Neuronal stem cell (in vitro differentiated cells): Measurements from ENCODE around the gene BBS9.

Experiments used
- DNase-seq: peaks from one replicate; pipeline ENCODE4 v3.0.0-alpha.2; 2013; ENCODE audit warnings: low spot score
- H2AFZ ChIP-seq: one replicate; pipeline ENCODE4 v1.6.1; 2013; ENCODE audit warnings: mild to moderate bottlenecking, low read length, inconsistent platforms
- H2AK5ac ChIP-seq: 2 replicates; pipeline ENCODE4 v1.6.1; 2013; ENCODE audit warnings: low read depth, mild to moderate bottlenecking, inconsistent platforms, low read length, moderate library complexity, mixed read lengths
- H2BK120ac ChIP-seq: 2 replicates; pipeline ENCODE4 v1.6.1; 2013; ENCODE audit warnings: low read depth, mild to moderate bottlenecking, inconsistent platforms, low read length, moderate library complexity, mixed read lengths
- H2BK12ac ChIP-seq: one replicate; pipeline ENCODE4 v1.6.1; 2013; ENCODE audit warnings: low read length, inconsistent platforms
- H2BK15ac ChIP-seq: 2 replicates; pipeline ENCODE4 v1.6.1; 2013; ENCODE audit warnings: mild to moderate bottlenecking, low read length, inconsistent platforms, mixed read lengths
- H2BK5ac ChIP-seq: one replicate; pipeline ENCODE4 v1.6.1; 2013; ENCODE audit warnings: inconsistent platforms, mild to moderate bottlenecking, low read length, moderate library complexity
- H3K14ac ChIP-seq: one replicate; pipeline ENCODE4 v1.6.1; 2013; ENCODE audit warnings: low read length, inconsistent platforms
- H3K18ac ChIP-seq: 2 replicates; pipeline ENCODE4 v1.6.1; 2013; ENCODE audit warnings: low read length, inconsistent platforms
- H3K23ac ChIP-seq: 2 replicates; pipeline ENCODE4 v1.6.1; 2013; ENCODE audit warnings: low read depth, mild to moderate bottlenecking, mixed read lengths, low read length, inconsistent platforms; ENCODE audit not compliant: poor library complexity
- H3K27ac ChIP-seq: replicated peaks from 3 replicates; pipeline ENCODE4 v1.5.1; 2013; ENCODE audit warnings: low read length, inconsistent platforms
- H3K27me3 ChIP-seq, 3 experiments: 2 replicates each; pipeline ENCODE4 v1.6.1; 2013; ENCODE audit warnings: low read length in 3 of 3, mild to moderate bottlenecking in 2 of 3, inconsistent platforms in 1 of 3, low read depth in 1 of 3, mixed read lengths in 1 of 3, moderate library complexity in 1 of 3; ENCODE audit not compliant: control insufficient read depth in 3 of 3, insufficient read depth in 3 of 3
- H3K36me3 ChIP-seq, 2 donors: replicated peaks in 1 of 2; 2 replicates each; pipeline ENCODE4 v1.6.1; 2013; ENCODE audit warnings: low read length in 2 of 2; ENCODE audit not compliant: control insufficient read depth in 2 of 2, insufficient read depth in 2 of 2
- H3K4ac ChIP-seq: 2 replicates; pipeline ENCODE4 v1.6.1; 2013; ENCODE audit warnings: inconsistent platforms, mild to moderate bottlenecking, low read length, moderate library complexity
- H3K4me1 ChIP-seq, 2 donors: 1 replicate in 1 of 2; 2 replicates in 1 of 2; pipeline ENCODE4 v1.6.1; 2013; ENCODE audit warnings: low read length in 2 of 2, low read depth in 1 of 2; ENCODE audit not compliant: control insufficient read depth in 2 of 2, insufficient read depth in 1 of 2
- H3K4me2 ChIP-seq: one replicate; pipeline ENCODE4 v1.6.1; 2013; ENCODE audit warnings: mild to moderate bottlenecking, low read length, inconsistent platforms; ENCODE audit not compliant: insufficient read depth, poor library complexity, severe bottlenecking
- H3K4me3 ChIP-seq, 2 donors: 2 replicates each; pipeline ENCODE4 v1.5.1; 2013; ENCODE audit warnings: low read length in 2 of 2, mild to moderate bottlenecking in 2 of 2, inconsistent platforms in 1 of 2, moderate library complexity in 1 of 2
- H3K79me1 ChIP-seq: one replicate; pipeline ENCODE4 v1.6.1; 2013; ENCODE audit warnings: low read depth, mild to moderate bottlenecking, inconsistent platforms, low read length, moderate library complexity
- H3K9ac ChIP-seq: one replicate; pipeline ENCODE4 v1.6.1; 2013; ENCODE audit warnings: mild to moderate bottlenecking, low read depth, low read length, inconsistent platforms; ENCODE audit not compliant: poor library complexity
- H3K9me3 ChIP-seq, 2 donors: replicated peaks in 1 of 2; 2 replicates each; pipeline versions ENCODE3 to v1.6.1; 2013; ENCODE audit warnings: low read length in 2 of 2, mild to moderate bottlenecking in 2 of 2, inconsistent platforms in 1 of 2, low read depth in 1 of 2, mixed read lengths in 1 of 2, moderate library complexity in 1 of 2; ENCODE audit not compliant: control insufficient read depth in 2 of 2, insufficient read depth in 1 of 2
- H4K8ac ChIP-seq: one replicate; pipeline ENCODE4 v1.6.1; 2013; ENCODE audit warnings: low read depth, mild to moderate bottlenecking, inconsistent platforms, low read length, moderate library complexity
- H4K91ac ChIP-seq: one replicate; pipeline ENCODE4 v1.6.1; 2013; ENCODE audit warnings: low read length, low read depth, mild to moderate bottlenecking, inconsistent platforms; ENCODE audit not compliant: poor library complexity
- WGBS, 2 donors: extraction: QIAGEN DNeasy Blood & Tissue Kit; methylation state at CpG; one replicate each; pipeline ENCODE4 v1.1.7; 2013; ENCODE audit warnings: missing lambda C conversion rate in 2 of 2, mixed read lengths in 1 of 2; ENCODE audit not compliant: insufficient read length in 2 of 2, insufficient replicate concordance in 1 of 2; ENCODE audit errors: extremely low coverage in 2 of 2; 5-methylcytosine and 5-hydroxymethylcytosine counted together

BBS9 gene

GRCh38 chr7:33089142-33089541 is 40.2 kb upstream of the BBS9 start:
- no CpG with 5 or more reads among the region's 7 CpGs for WGBS, 2 donors
- Histone ChIP-seq H3K4ac (no peak overlapping the region), H3K18ac (no peak overlapping the region), H2BK120ac (no peak overlapping the region), H3K27me3 (no peaks in the 10 kb centered on the region), H3K4me3 (no peak overlapping the region), H2BK5ac (no peak overlapping the region), H3K23ac (no peak overlapping the region), H3K36me3 (peaks cover 6 to 13% of the 10 kb centered on the region in 2 donors), H3K9me3 (peaks cover 0 to 4% of the 10 kb centered on the region in 2 donors), H3K79me1 (no peaks in the 10 kb centered on the region), H3K4me2 (no peak overlapping the region), H3K9ac (no peak overlapping the region), H2AFZ (no peak overlapping the region), H4K8ac (peak overlapping the region; percentile 48), H2BK12ac (no peak overlapping the region), H2AK5ac (no peak overlapping the region), H3K14ac (no peak overlapping the region), H4K91ac (no peak overlapping the region), H3K27ac (no peak overlapping the region), H2BK15ac (no peak overlapping the region), H3K4me1 (no peaks in the 10 kb centered on the region)
- no peak for DNase-seq

GRCh38 chr7:33091111-33091531 is 38.2 kb upstream of the BBS9 start:
- Histone ChIP-seq H2AFZ (no peak overlapping the region), H2BK12ac (no peak overlapping the region), H3K14ac (no peak overlapping the region), H3K9ac (no peak overlapping the region), H3K27ac (no peak overlapping the region), H3K4me2 (no peak overlapping the region), H4K91ac (no peak overlapping the region), H2BK15ac (no peak overlapping the region), H3K27me3 (no peaks in the 10 kb centered on the region), H4K8ac (no peak overlapping the region), H2AK5ac (no peak overlapping the region), H2BK120ac (no peak overlapping the region), H3K18ac (no peak overlapping the region), H3K4ac (no peak overlapping the region), H3K9me3 (no peaks in the 10 kb centered on the region), H3K36me3 (peaks cover 10 to 33% of the 10 kb centered on the region in 2 donors), H3K4me1 (no peaks in the 10 kb centered on the region), H3K79me1 (no peaks in the 10 kb centered on the region), H3K4me3 (no peak overlapping the region), H3K23ac (no peak overlapping the region), H2BK5ac (no peak overlapping the region)
- no peak for DNase-seq
- no CpG with 5 or more reads among the region's 4 CpGs for WGBS, 2 donors

- Histone ChIP-seq H2BK5ac (no peak overlapping the region), H3K9ac (no peak overlapping the region), H3K4me1 (no peaks in the 10 kb centered on the region), H2BK120ac (no peak overlapping the region), H3K14ac (no peak overlapping the region), H2BK12ac (no peak overlapping the region), H3K4ac (no peak overlapping the region), H3K4me3 (no peak overlapping the region), H3K27me3 (no peaks in the 10 kb centered on the region), H3K36me3 (peaks cover 15 to 39% of the 10 kb centered on the region in 2 donors), H3K27ac (no peak overlapping the region), H3K23ac (no peak overlapping the region), H3K79me1 (no peaks in the 10 kb centered on the region), H3K9me3 (no peaks in the 10 kb centered on the region), H4K8ac (no peak overlapping the region), H2AFZ (no peak overlapping the region), H4K91ac (no peak overlapping the region), H3K18ac (no peak overlapping the region), H2AK5ac (no peak overlapping the region), H2BK15ac (no peak overlapping the region), H3K4me2 (no peak overlapping the region)
- no peak for DNase-seq
- WGBS, 2 donors: no CpG with 5 or more reads among the region's 5 CpGs
These were observed 37.6 kb upstream of the BBS9 start for GRCh38 chr7:33091641-33092191.

- no peak overlapping the region for H3K23ac ChIP-seq
- H3K9me3 ChIP-seq: no peaks in the 10 kb centered on the region
- H3K36me3 ChIP-seq: peaks cover 21 to 54% of the 10 kb centered on the region in 2 donors
- H4K91ac ChIP-seq: no peak overlapping the region
- no peak overlapping the region for H2AFZ ChIP-seq
- no peaks in the 10 kb centered on the region for H3K4me1 ChIP-seq
- no peak overlapping the region for H4K8ac ChIP-seq
- no peak overlapping the region for H2AK5ac ChIP-seq
- no CpG with 5 or more reads among the region's 4 CpGs for WGBS, 2 donors
- H3K4me2 ChIP-seq: no peak overlapping the region
- H3K14ac ChIP-seq: no peak overlapping the region
- no peak overlapping the region for H3K27ac ChIP-seq
- H2BK120ac ChIP-seq: no peak overlapping the region
- no peak overlapping the region for H3K9ac ChIP-seq
- no peaks in the 10 kb centered on the region for H3K79me1 ChIP-seq
- DNase-seq: no peak
- no peak overlapping the region for H3K4me3 ChIP-seq
- no peak overlapping the region for H2BK15ac ChIP-seq
- H2BK12ac ChIP-seq: no peak overlapping the region
- H2BK5ac ChIP-seq: no peak overlapping the region
- H3K27me3 ChIP-seq: no peaks in the 10 kb centered on the region
- no peak overlapping the region for H3K4ac ChIP-seq
- H3K18ac ChIP-seq: no peak overlapping the region
These were observed 36.1 kb upstream of the BBS9 start for GRCh38 chr7:33093266-33093665.
